Parietal lobe (tissue), 1 donor: ENCODE data around the gene GAS7. TPM values are rescaled to one million over a fixed set of nuclear protein-coding genes. Genes with fewer than 3 reads are reported as not detected.

Experiments used
- total RNA-seq: library from RNA; depleted of rRNA; stranded (reverse); fragments of >200 nt; gene quantifications from one replicate; pipeline ENCODE4 v1.2.3, GENCODE V29; 2014

Gene GAS7
- 94.5 TPM for total RNA-seq

DNA sequence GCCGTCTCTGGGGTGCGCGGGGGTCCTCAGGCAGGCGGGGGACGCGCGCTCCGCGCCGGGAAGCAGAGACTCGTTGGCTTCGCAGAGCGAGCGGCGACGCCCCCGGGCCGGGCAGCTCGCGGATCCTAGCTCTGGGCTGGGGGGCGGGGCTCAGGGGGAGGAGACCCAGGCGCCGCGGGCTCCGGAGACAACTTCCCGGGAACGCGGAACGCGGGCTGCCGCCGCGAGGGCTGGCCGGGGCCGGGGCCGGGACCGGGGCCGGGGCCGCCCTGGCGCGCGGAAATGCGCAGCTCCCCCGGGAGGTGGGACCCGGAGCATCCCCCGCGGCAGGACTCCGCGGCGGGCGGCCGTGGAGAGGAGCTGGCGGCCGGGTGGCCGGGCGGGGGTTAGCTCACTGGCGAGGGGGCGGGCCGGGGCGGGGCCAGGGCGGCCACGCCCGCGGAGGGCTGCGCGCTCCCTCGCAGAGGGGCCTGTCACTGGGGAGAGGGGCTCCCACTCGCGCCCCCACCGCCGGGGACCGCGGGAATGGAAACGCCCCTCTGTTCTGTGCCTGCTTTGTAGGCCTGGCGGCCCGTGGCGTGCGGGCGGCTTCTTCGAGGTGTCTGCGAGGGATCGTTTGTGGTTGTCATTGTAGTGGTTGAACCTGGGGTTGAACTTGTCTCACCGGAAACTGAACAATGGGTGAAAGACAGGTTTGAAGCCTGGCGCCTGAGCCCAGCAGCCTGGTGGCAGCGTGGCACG lies at the start of gene GAS7:
Gene GAS7 (minus strand): TSS at position 98 of the 741 bp plus-strand sequence.

DNA sequence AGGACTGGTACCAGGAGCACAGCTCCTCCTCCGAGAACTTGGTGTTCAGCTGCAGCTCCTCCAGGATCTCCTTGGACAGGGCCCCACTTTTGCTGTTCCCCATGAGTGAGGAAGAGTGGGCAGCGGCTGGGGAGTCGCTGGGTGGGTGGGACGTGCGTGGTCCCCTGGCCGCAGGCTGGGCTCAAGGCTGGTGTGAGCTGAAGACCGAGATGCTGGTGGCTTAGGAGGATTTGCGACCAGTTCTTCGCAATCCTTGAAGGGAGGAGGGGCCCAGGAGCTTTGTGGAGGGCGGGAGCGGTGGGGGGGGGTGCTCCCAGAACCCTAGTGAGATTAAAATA lies 293.4 kb downstream of the GAS7 start, which contains the start of gene RCVRN:
Gene RCVRN (minus strand): TSS at position 194 of the 338 bp plus-strand sequence. CDS start 91 bp downstream, at position 103.

Other genes starting within 250 kb of the GAS7 start
- gene MYH13, start 174.4 kb upstream of the GAS7 start, total RNA-seq, result not detected
- gene MYH8, start 223.3 kb upstream of the GAS7 start, total RNA-seq, result not detected